ENCODE data around the gene CD300LB.
A peak's percentile ranks its signal among the peaks of the same experiment; 100 is the strongest.
"Not testable (repeated sequence)": the region's sequence is repeated elsewhere in the genome, so short reads cannot be mapped to it uniquely, and the experiment has no call there.

The CD300LB gene

GRCh38 chr17:74512036-74512435, 19.2 kb downstream of the CD300LB start:
- no peak overlapping the region for H3K4me2 ChIP-seq (ENCODE audit: low read length)
- peak overlapping the region; percentile 8 for H2AFZ ChIP-seq
- TF ChIP-seq CTCF (IDR thresholded peaks at IDR 0.05): no peak
- no peak overlapping the region for H3K4me3 ChIP-seq (ENCODE audit: low read depth, low read length)
- no peak overlapping the region for H3K27ac ChIP-seq
- no peaks in the 10 kb centered on the region for H3K4me1 ChIP-seq
- H3K36me3 ChIP-seq (ENCODE audit: control insufficient read depth, insufficient read depth, low read length): no peaks in the 10 kb centered on the region
- no peaks in the 10 kb centered on the region for H3K9me3 ChIP-seq (ENCODE audit: control insufficient read depth, low read length)
- no peaks in the 10 kb centered on the region for H3K27me3 ChIP-seq (ENCODE audit: control insufficient read depth, insufficient read depth, low read length)
- no peak overlapping the region for H3K9ac ChIP-seq
- H3K79me2 ChIP-seq: no peaks in the 10 kb centered on the region

- no peak for TF ChIP-seq CTCF (IDR thresholded peaks at IDR 0.05)
- no peak overlapping the region for H3K27ac ChIP-seq
Observed at GRCh38 chr17:74508156-74508555, 23.1 kb downstream of the CD300LB start.

GRCh38 chr17:74503949-74504348, 27.3 kb downstream of the CD300LB start:
- not testable (repeated sequence) for H3K4me1 ChIP-seq; H3K27me3 ChIP-seq (ENCODE audit: control insufficient read depth, insufficient read depth, low read length); H3K79me2 ChIP-seq; H3K4me2 ChIP-seq (ENCODE audit: low read length); H3K9ac ChIP-seq; H2AFZ ChIP-seq; H3K36me3 ChIP-seq (ENCODE audit: control insufficient read depth, insufficient read depth, low read length); H3K9me3 ChIP-seq (ENCODE audit: control insufficient read depth, low read length); H3K27ac ChIP-seq; H3K4me3 ChIP-seq (ENCODE audit: low read depth, low read length)

More at GRCh38 chr17:74508156-74508555, 23.1 kb downstream of the CD300LB start:
- Histone ChIP-seq H3K9ac (no peak overlapping the region), H3K4me2 (ENCODE audit: low read length) (no peak overlapping the region), H3K79me2 (no peaks in the 10 kb centered on the region), H2AFZ (no peak overlapping the region), H3K27me3 (ENCODE audit: control insufficient read depth, insufficient read depth, low read length) (no peaks in the 10 kb centered on the region), H3K4me1 (no peaks in the 10 kb centered on the region), H3K4me3 (ENCODE audit: low read depth, low read length) (no peak overlapping the region), H3K9me3 (ENCODE audit: control insufficient read depth, low read length) (no peaks in the 10 kb centered on the region), H3K36me3 (ENCODE audit: control insufficient read depth, insufficient read depth, low read length) (no peaks in the 10 kb centered on the region)

GRCh38 chr17:74502861-74503260, 28.4 kb downstream of the CD300LB start:
- H3K27me3 ChIP-seq (ENCODE audit: control insufficient read depth, insufficient read depth, low read length): no peaks in the 10 kb centered on the region
- H3K27ac ChIP-seq: no peak overlapping the region
- H2AFZ ChIP-seq: no peak overlapping the region
- no peak overlapping the region for H3K9ac ChIP-seq
- no peak overlapping the region for H3K4me2 ChIP-seq (ENCODE audit: low read length)
- no peak overlapping the region for H3K4me3 ChIP-seq (ENCODE audit: low read depth, low read length)
- TF ChIP-seq CTCF (IDR thresholded peaks at IDR 0.05): no peak
- H3K4me1 ChIP-seq: no peaks in the 10 kb centered on the region
- no peaks in the 10 kb centered on the region for H3K9me3 ChIP-seq (ENCODE audit: control insufficient read depth, low read length)
- no peaks in the 10 kb centered on the region for H3K79me2 ChIP-seq
- no peaks in the 10 kb centered on the region for H3K36me3 ChIP-seq (ENCODE audit: control insufficient read depth, insufficient read depth, low read length)

GRCh38 chr17:74499992-74500391, 31.3 kb downstream of the CD300LB start:
- Histone ChIP-seq H3K9me3 (ENCODE audit: control insufficient read depth, low read length) (no peaks in the 10 kb centered on the region), H3K36me3 (ENCODE audit: control insufficient read depth, insufficient read depth, low read length) (no peaks in the 10 kb centered on the region), H3K4me1 (no peaks in the 10 kb centered on the region), H3K27me3 (ENCODE audit: control insufficient read depth, insufficient read depth, low read length) (no peaks in the 10 kb centered on the region), H2AFZ (no peak overlapping the region), H3K79me2 (no peaks in the 10 kb centered on the region), H3K4me2 (ENCODE audit: low read length) (no peak overlapping the region), H3K4me3 (ENCODE audit: low read depth, low read length) (no peak overlapping the region), H3K9ac (no peak overlapping the region), H3K27ac (no peak overlapping the region)
- no peak for TF ChIP-seq CTCF (IDR thresholded peaks at IDR 0.05)

Measured in parathyroid adenoma (tissue), 2 donors.